HG02623 (cell line): ENCODE measurements around the gene PPP1R3F.
"Not testable (repeated sequence)": the region's sequence is repeated elsewhere in the genome, so short reads cannot be mapped to it uniquely, and the experiment has no call there.

ENCODE experiments used
- ATAC-seq: cut with Tn5 transposase; IDR thresholded peaks from one replicate; pipeline ENCODE4 v1.9.1; 2021; ENCODE audit warnings: moderate library complexity; ENCODE audit not compliant: unreplicated experiment

PPP1R3F gene

DNA sequence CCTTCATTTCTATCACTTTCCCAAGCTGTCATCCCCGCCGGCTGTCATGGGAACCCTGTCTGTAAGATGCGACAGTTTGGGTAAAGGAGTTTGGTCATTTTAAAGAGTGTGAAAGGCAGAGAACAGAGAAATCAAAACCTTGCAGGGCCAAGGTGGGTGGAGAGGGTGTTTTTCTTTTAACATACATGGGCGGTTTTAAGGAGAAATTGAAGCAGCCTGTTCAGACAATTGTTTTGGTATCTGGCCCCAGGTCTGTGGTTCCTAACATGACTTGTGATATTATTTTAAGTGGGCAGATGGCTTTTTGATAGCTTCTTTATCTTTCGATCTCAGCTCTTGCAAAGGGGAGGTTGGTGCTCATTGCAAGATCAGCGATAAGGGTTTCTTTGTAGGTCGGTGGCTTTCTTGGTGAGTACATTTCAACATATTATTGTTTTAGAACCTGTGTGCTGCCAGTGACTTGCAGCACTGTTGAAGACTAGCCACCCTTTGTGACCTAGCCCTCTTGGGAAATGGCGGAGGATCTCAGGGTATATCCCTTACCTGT lies 3.7 kb downstream of the PPP1R3F start:
- ATAC-seq = no peak

DNA sequence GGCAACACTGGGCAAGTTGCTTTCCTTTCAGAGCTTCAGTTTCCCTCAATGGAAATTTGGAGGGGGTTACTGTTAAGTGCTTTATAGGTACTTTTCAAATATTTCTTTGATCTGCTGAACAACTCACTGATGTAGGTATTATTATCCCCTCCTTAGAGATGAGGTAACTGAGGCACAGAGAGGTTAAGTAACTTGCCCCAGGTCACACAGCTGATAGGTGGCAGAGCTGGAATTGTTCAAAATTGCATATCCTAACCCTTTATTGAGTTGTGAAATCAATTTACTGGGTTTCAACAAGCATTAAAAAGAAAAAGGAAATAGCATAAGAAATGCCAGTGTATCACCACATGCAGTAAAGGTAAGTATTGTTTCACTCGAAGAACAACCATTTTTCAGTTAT lies 6.6 kb downstream of the PPP1R3F start:
- ATAC-seq = no peak

DNA sequence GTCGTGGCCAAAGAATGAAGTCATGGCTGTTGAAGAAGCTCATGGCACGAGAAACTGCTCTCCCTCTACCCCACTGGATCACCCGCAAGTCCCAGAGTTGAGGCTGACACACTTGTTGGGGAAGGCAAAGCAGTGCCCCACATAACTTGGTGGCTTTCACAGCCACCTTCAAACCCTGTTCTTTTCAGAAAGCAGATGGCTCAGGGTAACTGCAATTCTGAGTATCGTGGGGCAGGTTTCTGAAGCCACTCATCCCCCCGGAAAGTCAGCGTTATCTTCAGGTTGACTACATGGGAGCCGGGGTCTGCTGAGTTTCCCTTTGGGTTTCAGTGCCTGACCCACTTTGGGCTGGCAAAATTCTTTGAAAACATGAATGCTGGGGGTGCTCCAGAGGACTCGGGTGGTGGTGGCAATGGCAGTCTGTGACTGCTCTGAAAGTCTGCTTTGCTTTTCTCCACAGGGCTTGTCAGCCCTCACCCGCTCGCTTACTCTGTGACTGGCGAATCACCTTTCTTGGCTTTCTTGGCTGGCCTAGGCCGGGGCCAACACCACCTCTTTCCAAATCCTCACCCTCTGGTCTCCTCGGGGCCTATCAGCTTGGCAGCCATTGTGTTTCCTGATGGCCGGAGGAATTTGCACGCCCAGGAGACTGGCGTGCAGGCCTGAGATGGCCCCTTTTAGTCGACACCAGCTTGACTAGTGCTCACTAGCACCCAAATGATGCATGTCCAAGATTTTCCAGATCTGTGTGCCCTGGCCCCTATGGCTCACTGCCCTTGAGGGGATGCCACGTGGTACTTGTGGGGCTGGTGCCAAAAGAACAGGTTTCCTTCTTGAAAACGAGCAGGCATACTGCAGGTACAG lies 7.3 kb downstream of the PPP1R3F start:
- no peak for ATAC-seq

DNA sequence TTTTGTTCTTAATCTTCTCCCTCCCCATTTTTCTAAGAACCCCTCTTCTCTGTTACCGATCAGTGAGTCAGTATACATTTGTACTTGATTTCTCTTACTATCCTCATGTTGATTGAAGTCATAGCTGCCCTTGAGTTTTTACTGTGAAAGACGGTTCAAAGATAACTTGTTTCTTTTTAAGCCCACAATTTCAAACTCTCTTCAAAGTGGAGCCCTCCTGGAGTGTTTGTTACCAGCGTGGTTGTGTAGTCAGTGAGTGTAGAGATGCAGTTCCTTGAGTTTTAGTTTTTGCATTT lies 7.9 kb downstream of the PPP1R3F start:
- ATAC-seq = no peak

DNA sequence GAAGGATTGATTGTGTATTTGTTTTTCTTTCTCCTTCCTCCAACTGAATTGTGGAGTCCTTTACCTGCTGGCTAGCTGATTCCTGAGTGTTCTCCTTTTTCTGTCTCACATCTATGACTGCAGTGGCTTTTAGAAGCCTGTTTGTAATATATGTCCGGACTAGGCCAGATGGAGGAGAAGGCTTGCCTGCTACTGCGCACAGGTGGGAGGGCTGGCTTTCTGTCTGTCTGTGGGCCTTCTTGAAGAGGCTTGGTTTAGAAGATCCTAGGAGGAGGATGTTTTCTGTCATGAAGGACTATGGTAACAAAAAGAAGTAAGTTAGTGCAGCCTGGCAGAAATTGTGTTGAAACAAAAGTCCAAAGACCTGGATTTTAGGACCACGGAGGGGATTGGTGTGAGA lies 8.5 kb downstream of the PPP1R3F start:
- ATAC-seq = no peak

DNA sequence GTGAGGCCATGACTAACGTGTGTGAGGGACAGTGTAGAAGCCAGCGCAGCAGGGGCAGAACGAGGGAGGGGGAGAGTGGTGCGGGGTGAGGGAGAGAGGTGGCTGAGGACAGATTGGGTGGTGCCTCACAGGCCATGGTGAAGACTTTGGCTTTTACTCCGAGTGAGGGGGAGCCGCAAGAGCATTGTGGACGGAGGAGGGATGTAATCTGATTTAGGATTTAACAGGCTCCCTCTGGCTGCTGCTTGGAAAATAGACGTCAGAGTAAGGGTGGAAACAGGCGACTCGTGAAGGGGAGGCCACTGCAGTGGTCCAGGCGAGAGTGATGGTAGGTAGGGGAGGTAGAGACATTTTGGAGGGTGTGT lies 13.0 kb downstream of the PPP1R3F start:
- no peak for ATAC-seq

DNA sequence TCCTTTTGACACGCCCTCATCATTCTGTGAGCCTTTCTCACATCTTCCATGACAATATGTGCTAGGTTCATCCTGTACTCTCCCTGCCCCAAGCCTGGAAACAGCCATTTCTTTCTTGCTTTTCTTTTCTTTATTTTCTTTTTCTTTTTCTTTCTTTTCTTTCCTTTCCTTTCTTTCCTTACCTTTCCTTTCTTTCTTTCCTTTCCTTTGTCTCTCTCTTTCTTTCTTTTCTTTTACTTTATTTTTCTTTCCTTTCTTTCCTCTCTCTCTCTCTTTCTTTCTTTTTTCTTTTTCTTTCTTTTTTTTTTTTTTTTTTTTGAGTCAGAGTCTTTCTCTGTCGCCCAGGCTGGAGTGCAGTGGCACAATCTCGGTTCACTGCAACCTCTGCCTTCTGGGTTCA lies 14.6 kb downstream of the PPP1R3F start:
- no peak for ATAC-seq

DNA sequence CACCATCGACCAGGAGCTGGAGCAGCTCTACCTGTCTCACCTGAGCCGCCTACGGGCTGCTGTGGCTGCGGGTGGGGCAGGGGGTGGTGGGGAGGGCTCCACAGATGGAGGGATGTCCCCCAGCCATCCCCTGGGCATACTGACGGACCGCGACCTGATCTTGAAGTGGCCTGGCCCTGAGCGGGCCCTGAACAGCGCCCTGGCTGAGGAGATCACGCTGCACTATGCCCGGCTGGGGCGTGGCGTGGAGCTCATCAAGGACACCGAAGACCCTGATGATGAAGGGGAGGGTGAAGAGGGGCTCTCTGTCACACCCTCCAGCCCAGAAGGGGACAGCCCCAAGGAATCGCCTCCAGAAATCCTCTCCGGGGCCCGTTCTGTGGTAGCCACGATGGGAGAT lies 16.5 kb downstream of the PPP1R3F start:
- no peak for ATAC-seq

DNA sequence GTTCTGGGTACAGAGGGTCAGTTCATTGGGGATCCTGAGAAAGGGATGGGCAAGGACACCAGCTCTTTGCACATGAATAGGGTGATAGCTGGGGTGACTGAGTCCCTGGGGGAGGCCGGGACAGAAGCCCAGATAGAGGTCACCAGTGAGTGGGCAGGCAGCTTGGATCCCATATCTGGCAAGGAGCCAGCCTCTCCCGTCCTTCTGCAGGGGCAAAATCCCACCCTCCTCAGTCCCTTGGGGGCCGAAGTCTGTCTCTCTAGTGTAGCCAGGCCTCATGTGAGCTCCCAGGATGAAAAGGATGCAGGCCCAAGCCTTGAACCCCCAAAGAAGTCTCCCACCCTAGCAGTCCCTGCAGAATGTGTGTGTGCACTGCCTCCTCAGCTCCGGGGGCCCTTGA lies 17.0 kb downstream of the PPP1R3F start:
- no peak for ATAC-seq

DNA sequence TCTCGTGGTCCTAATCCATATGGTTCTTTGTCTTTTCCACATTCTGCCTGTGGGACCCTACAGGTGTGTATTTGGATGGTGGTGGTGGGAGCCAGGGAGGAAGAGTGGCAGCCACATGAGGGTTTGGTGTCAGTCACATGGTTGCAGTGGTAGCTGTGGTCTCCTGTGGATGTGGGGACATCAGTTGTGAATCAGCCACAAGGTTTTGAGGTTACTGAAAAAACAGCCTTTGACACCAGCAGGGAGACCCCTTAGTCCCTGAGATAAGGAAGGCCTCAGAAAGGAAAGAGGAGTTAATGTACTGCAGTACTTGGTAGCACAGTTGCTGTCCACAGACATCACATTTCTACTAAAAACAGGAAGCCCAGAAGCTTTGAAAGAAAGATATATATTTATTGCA lies 18.1 kb downstream of the PPP1R3F start:
- no peak for ATAC-seq

DNA sequence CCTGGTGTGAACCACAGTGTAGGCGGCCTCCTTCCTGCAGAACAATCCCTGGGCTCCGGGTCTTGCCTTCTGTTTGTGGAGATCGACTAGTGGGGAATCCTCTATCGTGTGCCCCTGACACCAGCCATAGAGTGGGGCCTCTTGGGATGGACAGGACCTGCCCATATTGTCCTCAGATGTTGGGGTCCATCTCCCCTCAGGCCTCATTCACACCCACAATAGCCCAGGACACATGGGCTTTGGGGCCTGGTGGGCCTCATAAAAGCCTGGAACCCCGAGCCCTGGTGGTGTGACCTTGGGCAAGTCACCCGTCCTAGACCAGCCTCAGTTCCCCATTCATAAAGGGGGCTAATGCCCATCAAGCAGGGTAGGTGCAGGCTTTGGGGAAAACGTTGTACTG lies 20.6 kb downstream of the PPP1R3F start:
- no peak for ATAC-seq

DNA sequence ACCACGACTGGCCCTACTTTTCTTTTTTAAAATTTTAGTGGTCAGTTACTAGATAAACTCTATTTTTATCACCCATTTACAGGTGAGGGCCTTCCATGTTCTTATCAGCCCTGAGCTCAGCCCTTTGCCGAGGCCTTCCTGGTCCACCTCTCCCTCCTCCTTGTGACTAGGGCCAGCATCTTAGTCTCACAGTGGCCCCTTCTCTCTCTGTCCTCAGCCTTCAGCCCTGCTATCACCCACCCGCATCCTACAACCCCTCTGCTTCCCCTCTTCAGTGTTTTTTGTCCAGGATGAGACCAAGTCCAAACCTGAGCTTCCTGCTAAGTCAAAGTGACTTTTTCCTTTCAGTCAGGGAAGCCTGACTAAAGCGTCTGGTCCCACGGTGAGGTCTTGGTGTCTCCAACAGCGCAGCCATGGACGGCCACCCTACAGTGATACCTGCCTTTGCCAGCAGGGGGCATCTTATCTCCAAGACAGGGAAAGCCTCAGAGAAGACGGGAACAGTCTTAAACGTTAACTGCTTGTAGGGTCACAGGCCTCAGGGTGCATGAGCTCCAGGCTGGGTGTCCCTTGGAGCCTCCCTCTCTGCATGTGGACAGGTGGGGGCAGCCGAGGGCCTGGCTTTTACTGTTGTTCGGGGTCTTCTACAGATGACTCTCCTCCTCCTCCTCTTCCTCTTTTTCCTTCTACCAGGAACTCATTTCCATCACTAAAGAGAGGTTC lies 22.2 kb downstream of the PPP1R3F start:
- no peak for ATAC-seq

DNA sequence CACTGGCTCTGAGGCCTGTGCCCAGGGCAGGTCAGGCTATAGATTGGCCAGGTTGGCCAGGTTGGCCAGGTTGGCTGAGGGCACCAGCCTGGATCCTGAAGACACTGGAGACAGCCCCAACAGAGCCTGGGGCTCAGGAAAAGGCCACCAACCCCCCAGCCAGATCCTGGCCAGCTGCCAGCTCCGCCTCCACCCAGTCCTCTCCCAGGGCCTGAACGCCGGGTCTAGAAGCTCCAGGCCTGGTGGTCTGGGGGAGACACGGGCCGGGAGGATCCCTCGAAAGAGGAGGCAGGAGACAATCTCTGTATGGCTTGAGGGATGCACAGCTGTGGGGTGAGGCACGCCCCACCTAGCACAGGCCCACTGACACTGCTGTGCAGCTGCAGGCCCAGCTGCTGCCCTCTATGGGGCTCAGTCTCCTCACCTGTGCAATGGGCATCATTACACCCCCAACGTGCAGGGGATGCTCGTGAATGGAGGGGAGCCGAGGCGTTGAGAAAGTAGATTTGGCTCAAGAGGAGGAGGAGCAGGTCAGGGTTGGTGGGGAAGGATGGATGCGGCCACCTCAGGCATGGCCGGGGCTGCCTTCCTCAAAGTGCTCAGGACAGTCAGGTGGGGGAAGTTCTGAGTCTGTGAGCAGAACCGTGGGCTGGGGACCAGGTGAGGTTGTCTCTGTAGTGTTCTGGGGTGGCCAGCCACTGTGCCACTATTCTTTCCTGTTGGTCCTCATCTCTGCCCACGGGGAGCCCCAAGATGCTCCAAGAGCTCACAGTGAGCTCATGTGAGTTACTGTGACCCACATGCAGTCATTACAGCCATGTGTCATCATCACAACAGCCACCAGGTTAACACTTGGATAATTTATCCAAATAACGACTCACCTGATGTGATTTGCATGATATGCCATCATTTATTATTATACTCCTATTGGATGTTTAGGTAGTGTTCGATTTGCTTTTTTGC lies 23.1 kb downstream of the PPP1R3F start:
- ATAC-seq = no peak

DNA sequence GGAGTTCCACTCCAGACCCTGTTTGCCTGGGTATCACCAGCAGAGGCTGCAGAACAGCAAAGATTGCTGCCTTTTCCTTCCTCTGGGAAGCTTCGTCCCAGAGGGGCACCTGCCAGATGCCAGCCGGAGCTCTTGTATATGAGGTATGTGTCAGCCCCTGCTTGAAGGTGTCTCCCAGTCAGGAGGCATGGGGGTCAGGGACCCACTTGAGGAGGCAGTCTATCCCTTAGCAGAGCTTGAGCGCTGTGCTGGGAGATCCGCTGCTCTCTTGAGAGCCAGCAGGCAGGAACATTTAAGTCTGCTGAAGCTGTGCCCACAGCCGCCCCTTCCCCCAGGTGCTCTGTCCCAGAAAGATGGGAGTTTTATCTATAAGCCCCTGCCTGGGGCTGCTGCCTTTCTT lies 29.7 kb downstream of the PPP1R3F start:
- ATAC-seq = not testable (repeated sequence)

DNA sequence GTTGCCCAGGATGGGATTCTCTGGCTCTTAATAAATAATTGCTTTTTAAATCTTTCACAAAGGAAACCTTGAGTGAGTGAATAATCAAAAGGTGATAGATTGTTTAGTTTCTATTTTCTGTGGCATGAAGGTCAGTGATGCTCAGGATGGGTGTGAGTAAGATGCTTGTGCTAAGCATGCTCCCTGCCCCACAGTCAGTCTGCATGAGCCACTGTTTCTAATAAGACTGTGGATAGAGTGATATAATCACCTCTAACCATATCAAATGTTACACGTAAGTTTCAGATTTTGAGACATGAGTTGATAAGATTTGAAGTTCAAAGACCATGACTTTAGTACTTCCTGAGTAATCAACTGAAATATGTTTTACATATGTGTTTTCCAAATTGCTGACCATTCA lies 31.1 kb downstream of the PPP1R3F start:
- ATAC-seq = no peak

DNA sequence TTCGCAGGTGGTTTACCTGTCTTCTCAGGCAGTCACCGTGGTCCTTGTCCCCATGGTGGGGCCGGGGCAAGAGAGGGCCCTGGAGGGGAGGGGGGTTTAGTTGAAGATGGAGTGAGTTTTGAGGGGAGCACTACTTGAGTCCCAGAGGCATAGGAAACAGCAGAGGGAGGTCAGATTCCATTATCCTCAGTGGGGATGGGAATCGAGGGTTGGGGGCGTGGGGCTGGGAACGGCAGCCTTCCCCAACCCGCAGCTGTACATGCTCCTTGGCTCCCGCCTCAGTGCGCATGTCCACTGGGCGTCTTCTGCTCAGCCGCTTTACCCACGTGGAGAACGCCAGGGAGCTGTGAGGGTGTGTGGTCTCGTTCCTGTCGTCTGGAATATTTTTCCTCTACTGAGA lies 33.8 kb downstream of the PPP1R3F start, which contains the start of gene GAGE10:
Gene GAGE10, plus strand, starts transcription at position 301 of the 400 bp plus-strand sequence. CDS start 1,214 bp downstream, outside the sequence.
- ATAC-seq = no peak

DNA sequence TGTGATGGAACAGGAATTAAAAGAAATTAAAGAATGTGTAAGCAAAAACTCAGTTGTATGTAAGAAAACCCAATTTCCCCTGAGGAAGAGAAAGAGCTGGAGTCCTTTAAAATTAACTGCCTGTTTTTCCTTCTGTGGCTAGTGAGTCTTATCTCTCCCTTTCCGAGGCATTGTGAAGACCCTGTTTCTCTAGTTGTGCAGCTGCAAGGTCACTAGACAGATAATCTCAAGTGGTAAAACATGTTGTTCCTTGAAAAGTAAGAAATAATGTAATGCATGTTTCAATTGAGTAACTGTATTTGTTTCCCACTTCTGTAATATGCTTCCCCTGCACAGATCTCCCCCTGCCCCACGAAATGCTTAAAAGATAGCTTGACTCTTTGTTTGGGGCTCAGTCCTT lies 38.2 kb downstream of the PPP1R3F start:
- not testable (repeated sequence) for ATAC-seq

DNA sequence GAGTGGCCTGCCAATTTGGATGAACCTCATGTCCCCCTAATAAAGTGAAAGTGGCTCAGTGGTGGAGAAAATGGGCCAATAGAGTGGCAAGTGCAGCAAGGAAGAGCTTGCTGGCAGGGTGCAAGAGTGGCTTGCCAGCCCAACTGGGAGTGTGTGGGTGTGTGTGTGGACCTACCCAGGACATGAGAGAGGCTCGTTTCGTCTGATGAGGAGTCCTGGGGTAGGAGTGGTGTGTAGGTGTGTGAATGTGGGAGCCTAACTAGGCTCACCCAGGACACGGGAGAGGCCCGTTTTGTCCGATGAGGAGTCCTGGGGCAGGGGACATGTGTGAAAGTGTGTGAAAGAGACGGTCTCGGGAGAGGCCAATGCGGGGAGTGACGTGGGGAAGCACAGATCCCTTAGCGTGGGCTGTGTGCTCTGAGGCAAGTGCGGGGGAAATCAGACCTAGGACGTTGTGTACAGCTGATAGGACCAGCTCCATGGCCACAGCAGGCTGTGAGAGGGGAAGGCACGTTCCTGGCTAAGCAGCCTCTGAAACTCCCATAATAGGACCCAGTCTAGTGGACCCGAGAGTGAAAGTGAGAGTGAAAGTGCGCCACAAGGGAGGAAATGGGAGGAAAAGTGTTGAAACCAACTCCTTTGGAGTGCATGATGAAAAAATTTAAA lies 39.1 kb downstream of the PPP1R3F start:
- no peak for ATAC-seq

DNA sequence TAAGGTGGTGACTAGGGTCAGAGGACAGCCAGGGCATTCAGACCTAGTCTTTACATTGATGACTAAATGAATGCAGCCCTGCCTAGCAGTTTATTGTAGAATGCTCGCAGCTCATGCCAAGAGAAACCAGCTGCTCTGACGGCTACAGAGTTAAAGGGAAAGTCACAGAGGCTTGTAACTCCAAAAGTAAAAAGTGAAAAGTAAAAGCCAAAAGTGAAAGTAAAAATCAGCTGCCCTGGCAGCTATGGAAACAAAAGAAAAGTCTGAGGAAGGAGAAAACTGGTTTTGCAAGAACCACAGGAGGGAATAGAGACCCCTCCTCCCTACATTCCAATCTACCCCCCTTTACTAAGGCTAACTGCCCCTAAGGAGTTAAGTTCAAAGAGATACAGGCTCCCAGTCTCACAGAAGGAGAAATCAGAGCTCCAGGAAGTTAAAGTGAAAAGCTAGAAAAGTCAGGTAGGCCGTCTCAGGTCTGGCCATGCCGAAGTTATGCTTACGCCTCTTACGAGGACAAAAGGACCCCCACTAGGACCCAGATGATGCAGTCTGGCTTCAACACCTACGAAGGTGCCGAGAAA lies 39.9 kb downstream of the PPP1R3F start:
- ATAC-seq = no peak

DNA sequence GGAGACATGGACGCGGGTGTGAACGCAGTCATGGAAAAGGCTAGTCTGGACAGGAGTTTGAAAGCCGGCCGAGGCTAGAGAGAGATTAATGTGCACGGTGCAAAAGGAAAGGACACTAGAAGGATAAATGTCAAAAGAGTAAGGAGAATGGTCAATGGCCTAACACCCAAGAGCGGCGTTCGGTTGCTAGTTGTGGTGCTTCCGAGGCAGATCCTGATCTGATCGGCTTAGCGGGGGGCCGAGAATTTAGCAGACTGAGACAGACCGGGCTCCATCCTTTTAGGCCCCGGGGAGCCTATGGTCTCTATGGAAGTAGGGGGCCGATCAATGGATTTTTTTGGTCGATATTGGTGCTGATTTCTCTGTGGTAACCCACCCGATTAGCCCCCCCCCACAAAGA lies 40.8 kb downstream of the PPP1R3F start:
- ATAC-seq = no peak
